A549 (cell line): ENCODE data around the gene COPS6. TPM values are rescaled to one million over a fixed set of nuclear protein-coding genes. Genes with fewer than 3 reads are reported as not detected.
A peak's percentile ranks its signal among the peaks of the same experiment; 100 is the strongest.

Experiments used
- ATAC-seq, 2 experiments: fragments of 200-7000 bp in 1 of 2; fragments of >200 bp in 1 of 2; cut with Nextera tagmentation in 1 of 2; cut with Tn5 transposase in 1 of 2; 3 replicates each; pipeline versions ENCODE4 v1.8.0 to v1.9.1; 2018 to 2020; ENCODE audit warnings: mild to moderate bottlenecking in 1 of 2, moderate library complexity in 1 of 2
- CTCF ChIA-PET: fragments of 300-600 bp; sonication (Branson Sonifier 250); formaldehyde crosslinking; extraction: SDS; loops from one replicate; lab custom pipeline; 2021; ENCODE audit warnings: antibody characterized with exemption, inconsistent platforms; lab: Yijun Ruan, JAX
- POLR2A ChIA-PET: fragments of 350-600 bp; formaldehyde crosslinking; extraction: SDS; loops from one replicate; lab custom pipeline; 2021; ENCODE audit warnings: antibody characterized with exemption, inconsistent platforms; lab: Yijun Ruan, JAX
- DNase-seq, 2 experiments: peaks; one replicate each; pipeline versions ENCODE4 v3.0.0 to v3.0.0-alpha.2; 2011 to 2016; ENCODE audit warnings: low read depth in 1 of 2, low spot score in 1 of 2
- FAIRE-seq: peaks from 2 replicates; lab custom pipeline; 2011; peaks lifted over from hg19 to GRCh38; lab: Jason Lieb, UNC
- H3K27ac ChIP-seq, 2 experiments: fragments of >200 bp; sonication (Bioruptor Twin); formaldehyde crosslinking; 3 replicates each; pipeline ENCODE4 v1.5.1; 2016 to 2017
- H3K4me1 ChIP-seq: fragments of >200 bp; sonication (Bioruptor Twin); formaldehyde crosslinking; 3 replicates; pipeline ENCODE4 v1.6.1; 2016
- H3K4me2 ChIP-seq: fragments of >200 bp; sonication (Bioruptor Twin); formaldehyde crosslinking; 3 replicates; pipeline ENCODE4 v1.6.1; 2016
- H3K4me3 ChIP-seq: fragments of >200 bp; sonication (Bioruptor Twin); formaldehyde crosslinking; 3 replicates; pipeline ENCODE4 v1.5.1; 2016
- H3K9me3 ChIP-seq: fragments of >200 bp; sonication (Bioruptor Twin); formaldehyde crosslinking; 3 replicates; pipeline ENCODE4 v1.6.1; 2016
- CHD2 ChIP-seq: fragments of 150-350 bp; IDR thresholded peaks from 2 replicates; pipeline ENCODE4 v1.6.1; 2014; ENCODE audit warnings: low read length; ENCODE audit not compliant: partially characterized antibody
- EHMT2 ChIP-seq: fragments of 200-600 bp; sonication (generic); IDR thresholded peaks from 2 replicates; pipeline ENCODE4 v1.6.1; 2016; ENCODE audit warnings: antibody characterized with exemption, low read depth, mild to moderate bottlenecking, moderate library complexity
- ESRRA ChIP-seq: fragments of 150-350 bp; IDR thresholded peaks from 2 replicates; pipeline ENCODE4 v1.6.1; 2014; ENCODE audit warnings: mild to moderate bottlenecking, low read length, borderline replicate concordance
- FOXS1 ChIP-seq: fragments of 250-450 bp; sonication (Bioruptor Pico); IDR thresholded peaks from 2 replicates; pipeline ENCODE4 v1.5.0; 2020; ENCODE audit warnings: mild to moderate bottlenecking, moderate library complexity
- KDM1A ChIP-seq: fragments of 200-600 bp; sonication (generic); IDR thresholded peaks from 2 replicates; pipeline ENCODE4 v1.6.1; 2016; ENCODE audit warnings: low read depth, mild to moderate bottlenecking
- MAX ChIP-seq: IDR thresholded peaks from 2 replicates; pipeline ENCODE4 v1.6.1; 2012
- MAZ ChIP-seq: fragments of 150-350 bp; IDR thresholded peaks from 2 replicates; pipeline ENCODE4 v1.6.1; 2014; ENCODE audit warnings: antibody characterized with exemption, low read depth, low read length, borderline replicate concordance
- NFE2L2 ChIP-seq: fragments of 150-350 bp; conservative IDR thresholded peaks from 2 replicates; pipeline ENCODE4 v1.6.1; 2014; ENCODE audit warnings: low read length
- PHF8 ChIP-seq: fragments of 200-600 bp; sonication (generic); IDR thresholded peaks from 2 replicates; pipeline ENCODE4 v1.6.1; 2016; ENCODE audit warnings: low read depth, mild to moderate bottlenecking, antibody characterized with exemption, moderate library complexity, borderline replicate concordance
- POLR2A ChIP-seq: IDR thresholded peaks from 2 replicates; pipeline ENCODE4 v1.6.1; 2012; ENCODE audit warnings: mild to moderate bottlenecking, low read length
- POLR2AphosphoS2 ChIP-seq: conservative IDR thresholded peaks from 2 replicates; pipeline ENCODE4 v1.6.1; 2012; ENCODE audit warnings: low read length, improper control_type of control experiment, inconsistent platforms
- REST ChIP-seq: fragments of 200-600 bp; sonication (generic); IDR thresholded peaks from 2 replicates; pipeline ENCODE4 v1.6.1; 2016; ENCODE audit warnings: antibody characterized with exemption, mild to moderate bottlenecking, moderate library complexity
- SMC3 ChIP-seq: fragments of >200 bp; sonication (Bioruptor Twin); formaldehyde crosslinking; IDR thresholded peaks from 3 replicates; pipeline ENCODE4 v1.6.1; 2018; ENCODE audit warnings: inconsistent platforms
- TP53 ChIP-seq: fragments of 250-450 bp; sonication (Bioruptor Pico); IDR thresholded peaks from 2 replicates; pipeline ENCODE4 v1.5.0; 2021; ENCODE audit warnings: mild to moderate bottlenecking, moderate library complexity
- ZNF302 ChIP-seq: fragments of 250-450 bp; sonication (Bioruptor Pico); IDR thresholded peaks from 2 replicates; pipeline ENCODE4 v1.9.0; 2021; ENCODE audit warnings: inconsistent platforms, mild to moderate bottlenecking, moderate library complexity
- WGBS: methylation state at CpG from one replicate; pipeline ENCODE4 v1.1.6; 2017; ENCODE audit errors: missing lambda C conversion rate; 5-methylcytosine and 5-hydroxymethylcytosine counted together
- polyA plus RNA-seq, 4 experiments: library from polyadenylated mRNA; depleted of rRNA in 3 of 4; stranded (reverse); fragments of >200 nt; fragmentation: RNase III in 1 of 4; extraction: RNeasy Plus Mini Kit Qiagen cat#74134 plus additional on column Dnase treatment in 1 of 4; gene quantifications; 2 replicates in 3 of 4; 3 replicates in 1 of 4; pipeline ENCODE4 v1.2.3, GENCODE V29; 2011 to 2017
- TF ChIP-seq, protein P1 (sequence below): fragments of 150-350 bp; IDR thresholded peaks from 2 replicates; pipeline ENCODE4 v1.6.1; 2014; ENCODE audit warnings: low read depth, mild to moderate bottlenecking, low read length
- TF ChIP-seq, protein P2 (sequence below): fragments of >200 bp; sonication (Bioruptor Twin); formaldehyde crosslinking; IDR thresholded peaks from 3 replicates; pipeline ENCODE4 v1.5.1; 2016
- TF ChIP-seq, protein P3 (sequence below): fragments of >200 bp; sonication (Bioruptor Twin); formaldehyde crosslinking; IDR thresholded peaks from 3 replicates; pipeline ENCODE4 v1.6.1; 2016

The COPS6 gene
- polyA plus RNA-seq, 2 of the 4 experiments (the other 2 are of a cell fraction): 192 to 219 TPM

DNA sequence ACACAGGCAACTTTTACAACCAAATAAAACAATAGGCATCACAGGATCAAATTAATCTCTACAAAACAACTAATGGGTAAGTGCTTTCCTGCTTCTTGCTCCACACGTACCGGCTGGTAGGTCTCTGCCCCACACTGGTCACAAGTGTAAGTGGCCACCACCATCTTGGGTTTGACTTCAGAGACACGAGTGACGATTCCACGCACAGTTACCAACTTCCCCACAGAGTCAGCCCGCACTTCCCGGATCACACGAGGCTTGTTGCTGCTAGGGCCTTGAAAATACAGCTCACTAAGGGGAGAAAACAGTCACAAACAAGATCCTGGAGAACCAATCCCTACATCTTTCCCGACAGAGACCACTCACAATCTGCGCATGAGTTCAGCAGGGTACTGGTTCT lies 10.1 kb downstream of the COPS6 start:
- Histone ChIP-seq H3K27ac (no peak overlapping the region), H3K4me1 (peaks cover 18% of the 10 kb centered on the region), H3K9me3 (no peaks in the 10 kb centered on the region), H3K4me3 (no peak overlapping the region), H3K4me2 (peak overlapping the region; percentile 85)
- ChIA-PET CTCF (interaction anchor here (3.9 kb wide), 1 partner anchor 32 kb away, joined by 33 read pairs; no protein-coding TSS in a partner anchor), POLR2A (no interaction called here)
- FAIRE-seq: no peak
- no peak for ATAC-seq
- WGBS: 92% methylated on average over 10 of the region's 10 CpGs
- DNase-seq: no peak
- TF ChIP-seq NFE2L2: no peak
- TF ChIP-seq POLR2AphosphoS2: 0 out of 2 replicates have a peak, but pooled peaks have one; percentile 31
- TF ChIP-seq, protein P1, sequence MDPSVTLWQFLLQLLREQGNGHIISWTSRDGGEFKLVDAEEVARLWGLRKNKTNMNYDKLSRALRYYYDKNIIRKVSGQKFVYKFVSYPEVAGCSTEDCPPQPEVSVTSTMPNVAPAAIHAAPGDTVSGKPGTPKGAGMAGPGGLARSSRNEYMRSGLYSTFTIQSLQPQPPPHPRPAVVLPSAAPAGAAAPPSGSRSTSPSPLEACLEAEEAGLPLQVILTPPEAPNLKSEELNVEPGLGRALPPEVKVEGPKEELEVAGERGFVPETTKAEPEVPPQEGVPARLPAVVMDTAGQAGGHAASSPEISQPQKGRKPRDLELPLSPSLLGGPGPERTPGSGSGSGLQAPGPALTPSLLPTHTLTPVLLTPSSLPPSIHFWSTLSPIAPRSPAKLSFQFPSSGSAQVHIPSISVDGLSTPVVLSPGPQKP: no peak
- no peak for TF ChIP-seq PHF8
- TF ChIP-seq, protein P2, sequence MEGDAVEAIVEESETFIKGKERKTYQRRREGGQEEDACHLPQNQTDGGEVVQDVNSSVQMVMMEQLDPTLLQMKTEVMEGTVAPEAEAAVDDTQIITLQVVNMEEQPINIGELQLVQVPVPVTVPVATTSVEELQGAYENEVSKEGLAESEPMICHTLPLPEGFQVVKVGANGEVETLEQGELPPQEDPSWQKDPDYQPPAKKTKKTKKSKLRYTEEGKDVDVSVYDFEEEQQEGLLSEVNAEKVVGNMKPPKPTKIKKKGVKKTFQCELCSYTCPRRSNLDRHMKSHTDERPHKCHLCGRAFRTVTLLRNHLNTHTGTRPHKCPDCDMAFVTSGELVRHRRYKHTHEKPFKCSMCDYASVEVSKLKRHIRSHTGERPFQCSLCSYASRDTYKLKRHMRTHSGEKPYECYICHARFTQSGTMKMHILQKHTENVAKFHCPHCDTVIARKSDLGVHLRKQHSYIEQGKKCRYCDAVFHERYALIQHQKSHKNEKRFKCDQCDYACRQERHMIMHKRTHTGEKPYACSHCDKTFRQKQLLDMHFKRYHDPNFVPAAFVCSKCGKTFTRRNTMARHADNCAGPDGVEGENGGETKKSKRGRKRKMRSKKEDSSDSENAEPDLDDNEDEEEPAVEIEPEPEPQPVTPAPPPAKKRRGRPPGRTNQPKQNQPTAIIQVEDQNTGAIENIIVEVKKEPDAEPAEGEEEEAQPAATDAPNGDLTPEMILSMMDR: no peak
- no peak for TF ChIP-seq SMC3
- TF ChIP-seq, all 56 proteins: peak for 1

- Histone ChIP-seq H3K4me3 (peak overlapping the region; percentile 98), H3K27ac (peak overlapping the region; percentile 94 to 100; a peak in 5 of 6 replicates), H3K4me2 (peak overlapping the region; percentile 85), H3K4me1 (peaks cover 18% of the 10 kb centered on the region), H3K9me3 (no peaks in the 10 kb centered on the region)
- 86% methylated on average over 12 of the region's 12 CpGs for whole genome bisulfite sequencing
- FAIRE-seq: no peak
- POLR2A ChIA-PET: no interaction called here
- TF ChIP-seq, protein P3, sequence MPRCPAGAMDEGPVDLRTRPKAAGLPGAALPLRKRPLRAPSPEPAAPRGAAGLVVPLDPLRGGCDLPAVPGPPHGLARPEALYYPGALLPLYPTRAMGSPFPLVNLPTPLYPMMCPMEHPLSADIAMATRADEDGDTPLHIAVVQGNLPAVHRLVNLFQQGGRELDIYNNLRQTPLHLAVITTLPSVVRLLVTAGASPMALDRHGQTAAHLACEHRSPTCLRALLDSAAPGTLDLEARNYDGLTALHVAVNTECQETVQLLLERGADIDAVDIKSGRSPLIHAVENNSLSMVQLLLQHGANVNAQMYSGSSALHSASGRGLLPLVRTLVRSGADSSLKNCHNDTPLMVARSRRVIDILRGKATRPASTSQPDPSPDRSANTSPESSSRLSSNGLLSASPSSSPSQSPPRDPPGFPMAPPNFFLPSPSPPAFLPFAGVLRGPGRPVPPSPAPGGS: no peak
- no peak for TF ChIP-seq REST
- CTCF ChIA-PET: interaction anchor here (0.6 to 3.9 kb wide), 3 partner anchors 24 to 47 kb away, joined by 3 to 33 read pairs (median 4); no protein-coding TSS in a partner anchor
- no peak for ATAC-seq
- no peak for DNase-seq
Measured at GRCh38 chr7:100099452-100099851, 10.7 kb downstream of the COPS6 start.

DNA sequence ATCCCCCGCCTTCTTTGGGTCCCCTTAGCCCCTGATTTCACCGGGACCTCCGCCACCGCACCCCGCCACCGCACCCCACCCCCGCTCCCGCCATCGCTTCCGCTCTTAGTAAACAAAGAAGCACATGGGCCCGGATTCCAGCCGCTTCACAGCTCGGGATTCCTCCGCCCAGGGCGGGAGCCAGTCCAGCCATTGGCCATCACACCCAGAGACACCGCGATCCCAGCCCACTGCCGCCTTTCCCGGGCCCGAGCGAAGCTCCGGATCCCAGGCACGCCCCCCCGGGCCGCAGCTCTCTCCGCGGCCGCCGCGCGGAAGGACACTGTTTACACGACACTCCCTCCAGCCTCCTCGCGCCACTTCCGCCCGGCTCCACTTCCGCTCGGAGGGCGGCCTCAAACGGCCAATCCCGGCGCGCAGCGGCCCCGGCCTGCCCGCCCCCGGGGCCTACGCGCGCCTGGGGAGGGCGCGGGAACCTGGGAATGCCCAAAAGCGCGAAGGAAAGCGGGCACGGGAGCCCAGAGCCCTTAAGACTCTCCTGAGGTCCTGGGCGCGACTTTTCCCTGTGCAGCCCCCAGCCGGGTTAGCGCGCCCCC lies 11.7 kb downstream of the COPS6 start:
- DNase-seq (peak; percentile 93 to 99), ATAC-seq (peak; percentile 84 to 89)
- CTCF ChIA-PET: interaction anchor here (0.6 to 3.9 kb wide), 4 partner anchors 10 to 488 kb away, joined by 3 to 33 read pairs (median 4); no protein-coding TSS in a partner anchor
- peak; percentile 67 for TF ChIP-seq CHD2
- TF ChIP-seq POLR2A: peak; percentile 34
- peak; percentile 99 for TF ChIP-seq MAX
- TF ChIP-seq FOXS1: peak; percentile 67; the same call in 1 of the 2 replicates
- no peak for TF ChIP-seq EHMT2
- TF ChIP-seq, protein P3: peak; percentile 66; the same call in 2 of the 3 replicates
- 0 out of 2 replicates have a peak, but pooled peaks have one; percentile 2 for TF ChIP-seq MAZ
- TF ChIP-seq, protein P2: no peak
- no peak for TF ChIP-seq ESRRA
- no peak for TF ChIP-seq ZNF302 (CRISPR knock-in tag)
- peak; percentile 87; the same call in 1 of the 2 replicates for TF ChIP-seq TP53 (CRISPR knock-in tag)
- TF ChIP-seq KDM1A: no peak

More for the DNA sequence above, 11.7 kb downstream of the COPS6 start:
- Histone ChIP-seq H3K9me3 (no peaks in the 10 kb centered on the region), H3K4me3 (peak overlapping the region; percentile 98), H3K27ac (peak overlapping the region; percentile 94 to 100), H3K4me2 (peak overlapping the region; percentile 85), H3K4me1 (peaks cover 18% of the 10 kb centered on the region)
- POLR2A ChIA-PET: interaction anchor here (1.6 to 3.0 kb wide), 11 partner anchors 11 to 181 kb away, joined by 5 to 46 read pairs (median 8); partner anchors contain the start of genes COPS6, LAMTOR4, MBLAC1 and TRIM4
- 2% methylated on average over 21 of the region's 61 CpGs for WGBS
- FAIRE-seq: no peak
